Kidney epithelial cell (primary cell): Measurements from ENCODE around the gene ABCB11. TPM values are rescaled to one million over a fixed set of nuclear protein-coding genes. Genes with fewer than 3 reads are reported as not detected.

Source experiments
- DNase-seq: peaks from one replicate; pipeline ENCODE4 v3.0.0-alpha.2; 2010; ENCODE audit warnings: low read depth
- H3K27me3 ChIP-seq: 2 replicates; pipeline ENCODE4 v1.6.0; 2011; ENCODE audit warnings: low read length; ENCODE audit not compliant: control insufficient read depth, insufficient read depth
- H3K36me3 ChIP-seq: 2 replicates; pipeline ENCODE4 v1.5.1; 2011; ENCODE audit warnings: low read length; ENCODE audit not compliant: control insufficient read depth, insufficient read depth
- H3K4me3 ChIP-seq: 2 replicates; pipeline ENCODE4 v1.5.1; 2011; ENCODE audit warnings: low read depth, mild to moderate bottlenecking, control low read depth, low read length
- total RNA-seq: library from RNA; depleted of rRNA; stranded (reverse); fragments of >200 nt; gene quantifications from 2 replicates; pipeline ENCODE4 v1.2.3, GENCODE V29; 2015
- TF ChIP-seq, protein P1 (sequence below): IDR thresholded peaks from 2 replicates; pipeline ENCODE4 v1.5.1; 2011; ENCODE audit warnings: mild to moderate bottlenecking, moderate library complexity, low read length, control low read depth, inconsistent platforms; ENCODE audit not compliant: insufficient read depth, poor library complexity, severe bottlenecking

Gene ABCB11
- total RNA-seq, 1 donor from 2014 or later = not detected

DNA sequence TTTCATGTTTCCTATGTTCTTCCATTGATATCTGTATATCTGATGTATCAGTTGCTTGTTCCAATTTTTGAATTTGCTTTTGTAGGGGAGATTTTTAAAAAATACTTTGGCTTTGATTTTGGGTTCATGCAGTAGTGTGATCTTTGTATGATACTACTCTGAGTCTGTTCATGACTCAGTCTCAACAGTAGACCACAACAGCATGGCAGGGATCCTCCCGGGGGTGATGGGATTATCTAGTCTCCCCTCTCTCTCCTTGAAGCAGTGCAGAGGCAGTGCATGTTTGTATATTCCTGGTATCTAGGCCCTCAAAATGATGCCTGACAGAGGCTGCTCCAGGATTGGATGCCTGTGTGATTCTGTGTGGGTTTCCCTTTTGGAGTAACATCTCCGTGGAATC is 74.7 kb downstream of the ABCB11 start:
- no peak for DNase-seq
- TF ChIP-seq, protein P1, sequence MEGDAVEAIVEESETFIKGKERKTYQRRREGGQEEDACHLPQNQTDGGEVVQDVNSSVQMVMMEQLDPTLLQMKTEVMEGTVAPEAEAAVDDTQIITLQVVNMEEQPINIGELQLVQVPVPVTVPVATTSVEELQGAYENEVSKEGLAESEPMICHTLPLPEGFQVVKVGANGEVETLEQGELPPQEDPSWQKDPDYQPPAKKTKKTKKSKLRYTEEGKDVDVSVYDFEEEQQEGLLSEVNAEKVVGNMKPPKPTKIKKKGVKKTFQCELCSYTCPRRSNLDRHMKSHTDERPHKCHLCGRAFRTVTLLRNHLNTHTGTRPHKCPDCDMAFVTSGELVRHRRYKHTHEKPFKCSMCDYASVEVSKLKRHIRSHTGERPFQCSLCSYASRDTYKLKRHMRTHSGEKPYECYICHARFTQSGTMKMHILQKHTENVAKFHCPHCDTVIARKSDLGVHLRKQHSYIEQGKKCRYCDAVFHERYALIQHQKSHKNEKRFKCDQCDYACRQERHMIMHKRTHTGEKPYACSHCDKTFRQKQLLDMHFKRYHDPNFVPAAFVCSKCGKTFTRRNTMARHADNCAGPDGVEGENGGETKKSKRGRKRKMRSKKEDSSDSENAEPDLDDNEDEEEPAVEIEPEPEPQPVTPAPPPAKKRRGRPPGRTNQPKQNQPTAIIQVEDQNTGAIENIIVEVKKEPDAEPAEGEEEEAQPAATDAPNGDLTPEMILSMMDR = no peak
- Histone ChIP-seq H3K27me3 (no peaks in the 10 kb centered on the region), H3K36me3 (no peaks in the 10 kb centered on the region), H3K4me3 (no peak overlapping the region)

GRCh38 chr2:168955321-168955720 is 75.8 kb downstream of the ABCB11 start:
- no peak overlapping the region for H3K4me3 ChIP-seq
- TF ChIP-seq, protein P1 = no peak
- H3K36me3 ChIP-seq = no peaks in the 10 kb centered on the region
- no peaks in the 10 kb centered on the region for H3K27me3 ChIP-seq
- DNase-seq = no peak

DNA sequence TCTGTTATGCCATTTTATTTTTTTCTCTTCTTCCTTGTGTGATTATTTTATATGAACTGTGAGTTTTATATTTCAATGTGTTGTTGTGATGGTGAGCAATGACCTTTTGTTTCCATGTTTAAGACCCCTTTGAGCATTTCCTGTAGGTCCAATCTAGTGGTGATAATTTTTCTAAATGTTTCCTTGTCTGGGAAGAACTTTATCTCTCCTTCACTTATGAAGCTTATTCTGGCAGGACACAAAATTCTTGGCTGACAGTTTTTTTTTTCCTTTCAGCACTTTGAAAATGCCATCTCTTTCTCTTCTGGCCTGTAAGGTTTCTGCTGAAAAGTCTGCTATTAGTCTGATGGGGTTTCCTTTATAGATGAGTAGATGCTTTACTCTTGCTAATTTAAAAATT is 76.9 kb downstream of the ABCB11 start:
- Histone ChIP-seq H3K36me3 (no peaks in the 10 kb centered on the region), H3K4me3 (no peak overlapping the region), H3K27me3 (no peaks in the 10 kb centered on the region)
- no peak for DNase-seq
- TF ChIP-seq, protein P1 = no peak

DNA sequence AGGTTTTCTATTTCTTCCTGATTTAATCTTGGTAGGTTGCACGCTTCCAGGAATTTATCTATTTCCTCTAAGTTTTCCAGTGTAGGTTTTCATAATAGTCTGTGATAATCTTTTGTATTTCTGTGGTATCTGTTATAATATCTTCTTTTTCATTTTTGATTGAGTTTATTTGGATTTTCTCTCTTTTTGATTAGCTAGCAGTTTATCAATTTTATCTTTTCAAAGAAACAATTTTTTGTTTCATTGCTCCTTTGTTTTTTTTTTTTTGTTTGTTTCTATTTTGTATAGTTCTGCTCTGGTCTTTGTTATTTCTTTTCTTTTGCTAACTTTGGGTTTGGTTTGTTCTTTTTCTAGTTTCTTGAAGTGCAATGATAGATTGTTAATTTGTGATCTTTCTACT is 78.7 kb downstream of the ABCB11 start:
- H3K4me3 ChIP-seq = no peak overlapping the region
- DNase-seq = no peak
- no peaks in the 10 kb centered on the region for H3K36me3 ChIP-seq
- no peaks in the 10 kb centered on the region for H3K27me3 ChIP-seq
- TF ChIP-seq, protein P1 = no peak

GRCh38 chr2:168951871-168952270 is 79.3 kb downstream of the ABCB11 start:
- Histone ChIP-seq H3K4me3 (no peak overlapping the region), H3K27me3 (no peaks in the 10 kb centered on the region), H3K36me3 (no peaks in the 10 kb centered on the region)
- TF ChIP-seq, protein P1 = no peak
- DNase-seq = no peak

- no peaks in the 10 kb centered on the region for H3K36me3 ChIP-seq
- TF ChIP-seq, protein P1 = no peak
- no peaks in the 10 kb centered on the region for H3K27me3 ChIP-seq
- DNase-seq = no peak
- no peak overlapping the region for H3K4me3 ChIP-seq
Measured at GRCh38 chr2:168949324-168949723, 81.8 kb downstream of the ABCB11 start.
